ENCODE measurements around the gene RNF207.
A peak's percentile ranks its signal among the peaks of the same experiment; 100 is the strongest.

RNF207 gene

GRCh38 chr1:6200188-6200809 lies 5.6 kb upstream of the RNF207 start:
- DNase-seq (ENCODE audit: extremely low read depth, low read depth), result no peak
- TF ChIP-seq, protein P1, sequence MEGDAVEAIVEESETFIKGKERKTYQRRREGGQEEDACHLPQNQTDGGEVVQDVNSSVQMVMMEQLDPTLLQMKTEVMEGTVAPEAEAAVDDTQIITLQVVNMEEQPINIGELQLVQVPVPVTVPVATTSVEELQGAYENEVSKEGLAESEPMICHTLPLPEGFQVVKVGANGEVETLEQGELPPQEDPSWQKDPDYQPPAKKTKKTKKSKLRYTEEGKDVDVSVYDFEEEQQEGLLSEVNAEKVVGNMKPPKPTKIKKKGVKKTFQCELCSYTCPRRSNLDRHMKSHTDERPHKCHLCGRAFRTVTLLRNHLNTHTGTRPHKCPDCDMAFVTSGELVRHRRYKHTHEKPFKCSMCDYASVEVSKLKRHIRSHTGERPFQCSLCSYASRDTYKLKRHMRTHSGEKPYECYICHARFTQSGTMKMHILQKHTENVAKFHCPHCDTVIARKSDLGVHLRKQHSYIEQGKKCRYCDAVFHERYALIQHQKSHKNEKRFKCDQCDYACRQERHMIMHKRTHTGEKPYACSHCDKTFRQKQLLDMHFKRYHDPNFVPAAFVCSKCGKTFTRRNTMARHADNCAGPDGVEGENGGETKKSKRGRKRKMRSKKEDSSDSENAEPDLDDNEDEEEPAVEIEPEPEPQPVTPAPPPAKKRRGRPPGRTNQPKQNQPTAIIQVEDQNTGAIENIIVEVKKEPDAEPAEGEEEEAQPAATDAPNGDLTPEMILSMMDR (IDR thresholded peaks at IDR 0.05; ENCODE audit: low read depth, low read length), result no peak

DNA sequence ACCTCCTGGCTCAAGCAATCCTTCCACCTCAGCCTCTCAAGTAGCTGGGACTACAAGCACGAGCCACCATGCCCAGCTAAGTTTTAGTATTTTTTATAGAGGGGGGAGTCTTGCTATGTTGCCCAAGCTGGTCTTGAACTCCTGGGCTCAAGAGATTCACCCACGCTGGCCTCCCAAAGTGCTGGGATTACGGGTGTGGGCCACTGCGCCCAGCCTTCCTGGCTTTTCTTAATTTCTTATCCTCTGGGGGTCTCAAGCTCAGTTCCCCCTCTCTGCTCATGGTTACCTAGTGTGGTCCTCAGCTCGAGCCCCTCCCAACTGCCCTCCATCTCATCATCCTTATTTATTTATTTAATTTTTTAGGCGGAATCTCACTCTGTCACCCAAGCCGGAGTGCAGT lies 3.7 kb upstream of the RNF207 start:
- DNase-seq (ENCODE audit: extremely low read depth, low read depth), result no peak
- TF ChIP-seq, protein P1 (IDR thresholded peaks at IDR 0.05; ENCODE audit: low read depth, low read length), result no peak

DNA sequence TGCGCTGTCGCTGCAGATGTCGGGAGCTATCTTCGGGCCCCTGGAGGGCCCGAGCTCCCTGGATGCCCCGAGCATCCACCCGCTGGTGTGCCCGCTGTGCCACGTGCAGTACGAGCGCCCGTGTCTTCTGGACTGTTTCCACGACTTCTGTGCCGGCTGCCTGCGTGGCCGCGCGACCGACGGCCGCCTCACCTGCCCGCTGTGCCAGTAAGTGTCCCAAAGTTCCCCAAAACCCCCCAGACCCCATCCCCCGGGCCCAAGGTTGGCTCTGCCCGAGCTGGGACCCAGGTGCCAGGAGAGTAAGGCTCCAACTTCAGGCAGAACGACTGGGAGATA lies 569 bp downstream of the RNF207 start:
- no peak for DNase-seq (ENCODE audit: extremely low read depth, low read depth)
- TF ChIP-seq, protein P1 (IDR thresholded peaks at IDR 0.05; ENCODE audit: low read depth, low read length), result no peak

- no peak for DNase-seq (ENCODE audit: extremely low read depth, low read depth)
- TF ChIP-seq, protein P1 (IDR thresholded peaks at IDR 0.05; ENCODE audit: low read depth, low read length), result no peak
Measured at GRCh38 chr1:6207075-6207885, 1.4 kb downstream of the RNF207 start.

DNA sequence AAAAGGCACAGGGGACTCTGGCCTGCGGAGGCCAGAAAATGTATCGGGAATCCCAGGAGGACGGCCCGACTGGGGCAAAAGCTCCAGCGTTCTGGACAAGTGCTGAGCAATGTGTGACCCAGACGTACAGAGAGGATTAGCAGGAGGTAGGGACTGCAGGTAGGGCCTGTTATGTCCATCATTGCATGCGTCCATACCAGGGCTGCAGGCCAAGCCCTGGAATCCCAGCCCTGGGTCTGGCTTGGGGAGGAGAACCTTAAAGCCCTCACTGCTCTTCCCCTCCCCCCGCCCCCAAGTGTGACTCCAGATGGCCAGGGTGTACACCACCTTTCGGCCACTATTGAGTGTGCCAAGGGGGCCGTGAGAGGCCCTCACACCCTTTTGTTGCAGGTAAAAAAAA lies 2.0 kb downstream of the RNF207 start:
- TF ChIP-seq, protein P1 (IDR thresholded peaks at IDR 0.05; ENCODE audit: low read depth, low read length), result no peak
- no peak for DNase-seq (ENCODE audit: extremely low read depth, low read depth)

DNA sequence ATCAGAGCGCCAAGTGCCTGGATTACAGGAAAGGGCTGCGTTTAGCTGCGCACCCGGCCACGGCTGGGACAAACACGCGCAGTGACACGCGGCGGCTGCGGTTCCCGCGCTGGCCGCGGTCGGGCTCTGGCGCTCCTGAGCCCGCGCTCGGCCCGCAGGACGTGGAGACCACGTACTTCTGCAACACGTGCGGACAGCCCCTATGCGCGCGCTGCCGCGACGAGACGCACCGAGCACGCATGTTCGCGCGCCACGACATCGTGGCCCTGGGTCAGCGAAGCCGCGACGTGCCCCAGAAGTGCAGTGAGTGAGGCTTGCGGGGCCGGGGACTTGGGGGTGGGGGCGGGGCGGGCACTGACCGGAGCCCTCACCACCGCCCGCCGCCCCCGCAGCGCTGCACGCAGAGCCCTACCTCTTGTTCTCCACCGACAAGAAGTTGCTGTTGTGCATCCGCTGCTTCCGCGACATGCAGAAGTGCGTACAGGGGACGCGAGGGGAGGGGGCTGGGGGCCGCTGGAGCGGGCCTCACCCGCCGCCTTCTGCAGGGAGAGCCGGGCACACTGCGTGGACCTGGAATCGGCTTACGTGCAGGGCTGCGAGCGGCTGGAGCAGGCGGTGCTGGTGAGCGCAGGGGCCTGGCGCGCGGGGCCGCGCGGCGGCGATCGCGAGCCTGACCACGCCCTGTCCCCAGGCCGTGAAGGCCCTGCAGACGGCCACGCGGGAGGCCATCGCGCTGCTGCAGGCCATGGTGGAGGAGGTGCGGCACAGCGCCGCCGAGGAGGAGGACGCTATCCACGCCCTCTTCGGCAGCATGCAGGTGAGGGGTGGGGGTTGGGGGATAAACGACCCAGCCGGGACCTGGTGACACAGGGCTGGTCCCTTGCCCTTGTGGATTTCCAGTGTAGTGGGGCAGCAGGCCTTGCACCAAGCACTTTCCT lies 3.1 kb downstream of the RNF207 start:
- DNase-seq (ENCODE audit: extremely low read depth, low read depth), result no peak
- TF ChIP-seq, protein P1 (IDR thresholded peaks at IDR 0.05; ENCODE audit: low read depth, low read length), result peak; percentile 30

Measured in AG09319 (cell line).